Caco-2 (cell line): ENCODE data around the gene S100P. TPM values are rescaled to one million over a fixed set of nuclear protein-coding genes. Genes with fewer than 3 reads are reported as not detected.

Experiments
- BruUV-seq: library from RNA; stranded (reverse); fragments of 400-500 nt; replicated peaks from 2 replicates; lab custom pipeline; 2021; lab: Mats Ljungman, UMichigan
- CTCF ChIA-PET: fragments of 300-600 bp; sonication (Branson Sonifier 250); formaldehyde crosslinking; loops from one replicate; lab custom pipeline; 2022; ENCODE audit warnings: antibody characterized with exemption; lab: Charles Lee
- POLR2A ChIA-PET: fragments of 300-600 bp; sonication (Branson Sonifier 250); formaldehyde crosslinking; loops from one replicate; lab custom pipeline; 2022; ENCODE audit warnings: antibody characterized with exemption; lab: Charles Lee
- DNase-seq, 2 experiments: peaks; one replicate each; pipeline versions ENCODE4 v3.0.0 to v3.0.0-alpha.2; 2020 to 2022
- H3K27me3 ChIP-seq: replicated peaks from 2 replicates; pipeline ENCODE4 v1.6.0; 2011; ENCODE audit warnings: low read length; ENCODE audit not compliant: control insufficient read depth, insufficient read depth
- H3K36me3 ChIP-seq: 2 replicates; pipeline ENCODE4 v1.5.1; 2011; ENCODE audit warnings: low read length; ENCODE audit not compliant: control insufficient read depth, insufficient read depth
- H3K4me1 ChIP-seq: fragments of 250-450 bp; sonication (Bioruptor Pico); 2 replicates; pipeline ENCODE4 v1.5.1; 2020; ENCODE audit warnings: mild to moderate bottlenecking
- H3K4me3 ChIP-seq: 2 replicates; pipeline ENCODE4 v1.5.1; 2011; ENCODE audit warnings: low read depth, mild to moderate bottlenecking, control low read depth, low read length
- H3K9me3 ChIP-seq: fragments of 250-450 bp; sonication (Bioruptor Pico); 2 replicates; pipeline ENCODE4 v1.5.1; 2020; ENCODE audit warnings: mild to moderate bottlenecking, moderate library complexity
- H3K27ac Mint-ChIP-seq: one replicate; pipeline ENCODE4 v1.8.0; 2022; ENCODE audit warnings: mixed read lengths; ENCODE audit not compliant: unreplicated experiment
- H3K27me3 Mint-ChIP-seq: one replicate; pipeline ENCODE4 v1.8.0; 2022; ENCODE audit warnings: mixed read lengths; ENCODE audit not compliant: insufficient read depth, unreplicated experiment
- H3K36me3 Mint-ChIP-seq: one replicate; pipeline ENCODE4 v1.8.0; 2022; ENCODE audit warnings: mild to moderate bottlenecking, mixed read lengths; ENCODE audit not compliant: insufficient read depth, unreplicated experiment
- H3K4me1 Mint-ChIP-seq: one replicate; pipeline ENCODE4 v1.8.0; 2022; ENCODE audit warnings: low read depth, mixed read lengths; ENCODE audit not compliant: unreplicated experiment
- H3K4me3 Mint-ChIP-seq: one replicate; pipeline ENCODE4 v1.8.0; 2022; ENCODE audit warnings: mild to moderate bottlenecking, moderate library complexity, mixed read lengths; ENCODE audit not compliant: unreplicated experiment
- H3K9me3 Mint-ChIP-seq: one replicate; pipeline ENCODE4 v1.8.0; 2022; ENCODE audit warnings: mixed read lengths; ENCODE audit not compliant: unreplicated experiment
- CTCF ChIP-seq, 2 experiments: fragments of 200-600 bp in 1 of 2; IDR thresholded peaks; 1 replicate in 1 of 2; 2 replicates in 1 of 2; pipeline versions ENCODE4 v1.5.1 to v1.8.0; 2011 to 2022; ENCODE audit warnings: antibody characterized with exemption in 1 of 2, control low read depth in 1 of 2, inconsistent platforms in 1 of 2, low read depth in 1 of 2, low read length in 1 of 2, mild to moderate bottlenecking in 1 of 2, moderate library complexity in 1 of 2; ENCODE audit not compliant: insufficient read depth in 1 of 2, severe bottlenecking in 1 of 2, unreplicated experiment in 1 of 2
- intact Hi-C: fragments of 100-400 bp; cut with micrococcal nuclease; formaldehyde crosslinking; loops from one replicate; pipeline ENCODE4 v1.10.0; 2022; ENCODE audit not compliant: unreplicated experiment
- total RNA-seq: library from RNA; stranded (reverse); gene quantifications from 2 replicates; pipeline ENCODE4 v1.2.3, GENCODE V29; 2022

S100P gene
- total RNA-seq, 1 experiment from 2014 or later = 96.9 TPM

DNA sequence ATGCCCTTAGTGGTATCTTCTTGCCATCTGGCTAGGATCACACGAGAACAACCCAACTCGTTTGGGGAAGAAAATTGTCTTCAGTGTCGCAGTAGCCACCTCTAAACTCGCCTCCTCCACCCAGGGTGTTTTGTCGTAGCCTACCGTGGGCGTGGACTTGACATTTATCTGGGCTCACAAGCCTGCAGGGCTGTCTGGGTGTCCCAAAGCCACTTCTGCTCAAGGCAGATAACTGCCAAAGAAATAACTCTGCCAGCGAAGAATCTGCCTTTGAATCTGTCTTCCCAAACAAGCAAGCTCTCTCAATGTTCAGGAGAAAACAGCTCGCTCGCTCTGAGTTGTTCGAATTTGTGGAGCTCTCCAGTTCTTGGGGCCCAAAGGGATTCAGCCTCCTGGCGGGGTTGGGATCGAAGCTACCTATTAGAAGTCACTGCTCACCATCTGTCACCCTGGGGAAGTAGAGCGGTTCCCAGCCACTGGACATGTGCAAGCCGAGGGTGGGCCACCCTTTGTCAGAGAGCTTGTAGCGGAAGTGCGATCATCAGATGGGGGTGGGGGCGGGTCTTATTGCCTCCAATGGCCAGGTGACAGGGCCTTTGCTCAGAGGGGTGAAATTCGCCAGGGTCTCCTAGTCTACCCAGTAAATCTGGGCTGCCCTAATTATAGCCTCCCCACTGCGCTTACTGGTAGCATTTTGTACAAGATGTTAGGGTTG, 37.1 kb downstream of the S100P start:
- Histone ChIP-seq H3K4me1 (peaks cover 7% of the 10 kb centered on the region; the same call in 1 of the 2 replicates), H3K9me3 (no peaks in the 10 kb centered on the region), H3K4me3 (no peak overlapping the region), H3K36me3 (no peaks in the 10 kb centered on the region), H3K27me3 (no peaks in the 10 kb centered on the region)
- H3K27ac Mint-ChIP-seq = no peak overlapping the region
- H3K27me3 Mint-ChIP-seq = no peaks in the 10 kb centered on the region
- ChIA-PET POLR2A (no interaction called here), CTCF (interaction anchor here (0.6 to 0.7 kb wide), 3 partner anchors 9 to 187 kb away, joined by 4 to 7 read pairs (median 5); no protein-coding TSS in a partner anchor)
- no TSS peak for BruUV-seq
- no peaks in the 10 kb centered on the region for H3K9me3 Mint-ChIP-seq
- peaks cover 8% of the 10 kb centered on the region for H3K4me1 Mint-ChIP-seq
- DNase-seq = no peak
- intact Hi-C loops = no loop called here
- no peaks in the 10 kb centered on the region for H3K36me3 Mint-ChIP-seq
- TF ChIP-seq CTCF (IDR thresholded peaks at IDR 0.05; ENCODE audit: insufficient read depth in 1 of 2, low read depth in 1 of 2, low read length in 1 of 2, severe bottlenecking in 1 of 2, unreplicated experiment in 1 of 2) = no peak
- no peak overlapping the region for H3K4me3 Mint-ChIP-seq

GRCh38 chr4:6731318-6731675, 37.6 kb downstream of the S100P start:
- ChIA-PET POLR2A (no interaction called here), CTCF (no interaction called here)
- Histone ChIP-seq H3K36me3 (no peaks in the 10 kb centered on the region), H3K4me3 (no peak overlapping the region), H3K9me3 (no peaks in the 10 kb centered on the region), H3K27me3 (no peaks in the 10 kb centered on the region), H3K4me1 (peaks cover 7% of the 10 kb centered on the region; the same call in 1 of the 2 replicates)
- H3K4me1 Mint-ChIP-seq = peaks cover 8% of the 10 kb centered on the region
- no peak for TF ChIP-seq CTCF (IDR thresholded peaks at IDR 0.05; ENCODE audit: insufficient read depth in 1 of 2, low read depth in 1 of 2, low read length in 1 of 2, severe bottlenecking in 1 of 2, unreplicated experiment in 1 of 2)
- no peak for DNase-seq
- H3K36me3 Mint-ChIP-seq = no peaks in the 10 kb centered on the region
- H3K27ac Mint-ChIP-seq = no peak overlapping the region
- no TSS peak for BruUV-seq
- H3K27me3 Mint-ChIP-seq = no peaks in the 10 kb centered on the region
- H3K9me3 Mint-ChIP-seq = no peaks in the 10 kb centered on the region
- H3K4me3 Mint-ChIP-seq = no peak overlapping the region
- intact Hi-C loops = no loop called here

DNA sequence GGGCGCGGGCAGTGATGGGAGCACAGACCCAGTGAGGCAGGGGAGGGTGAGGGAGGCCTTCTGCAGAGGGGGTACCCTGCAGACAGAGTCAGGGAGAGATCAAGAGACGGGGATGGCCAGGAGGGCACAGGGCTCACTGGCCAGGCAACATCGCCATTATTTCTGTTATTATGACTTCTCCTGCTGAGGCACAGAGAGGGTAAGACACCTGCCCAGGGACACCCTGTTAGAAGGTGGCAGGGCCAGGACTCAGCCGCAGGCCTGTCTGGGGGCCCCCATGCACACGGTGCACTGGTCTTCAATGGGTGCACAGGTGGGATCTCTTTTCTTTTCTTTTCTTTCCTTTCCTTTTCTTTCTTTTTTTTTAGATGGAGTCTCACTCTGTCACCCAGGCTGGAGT, 38.1 kb downstream of the S100P start:
- POLR2A ChIA-PET = no interaction called here
- H3K4me3 Mint-ChIP-seq = no peak overlapping the region
- no peaks in the 10 kb centered on the region for H3K27me3 ChIP-seq
- H3K36me3 Mint-ChIP-seq = no peaks in the 10 kb centered on the region
- no peaks in the 10 kb centered on the region for H3K9me3 ChIP-seq
- H3K4me1 ChIP-seq = peaks cover 7% of the 10 kb centered on the region; the same call in 1 of the 2 replicates
- DNase-seq = no peak
- TF ChIP-seq CTCF (IDR thresholded peaks at IDR 0.05; ENCODE audit: insufficient read depth in 1 of 2, low read depth in 1 of 2, low read length in 1 of 2, severe bottlenecking in 1 of 2, unreplicated experiment in 1 of 2) = no peak
- no peak overlapping the region for H3K27ac Mint-ChIP-seq
- no peaks in the 10 kb centered on the region for H3K36me3 ChIP-seq
- BruUV-seq = no TSS peak
- no peaks in the 10 kb centered on the region for H3K9me3 Mint-ChIP-seq
- H3K27me3 Mint-ChIP-seq = no peaks in the 10 kb centered on the region
- CTCF ChIA-PET = no interaction called here
- intact Hi-C loops = no loop called here
- H3K4me1 Mint-ChIP-seq = peaks cover 8% of the 10 kb centered on the region
- no peak overlapping the region for H3K4me3 ChIP-seq
